GM21737 (cell line): ENCODE results near the gene SPRR2A.
"Not testable (repeated sequence)": the region's sequence is repeated elsewhere in the genome, so short reads cannot be mapped to it uniquely, and the experiment has no call there.

Experiments
- ATAC-seq: cut with Tn5 transposase; IDR thresholded peaks from one replicate; pipeline ENCODE4 v1.9.1; 2021; ENCODE audit warnings: mild to moderate bottlenecking, moderate library complexity; ENCODE audit not compliant: unreplicated experiment

SPRR2A gene

DNA sequence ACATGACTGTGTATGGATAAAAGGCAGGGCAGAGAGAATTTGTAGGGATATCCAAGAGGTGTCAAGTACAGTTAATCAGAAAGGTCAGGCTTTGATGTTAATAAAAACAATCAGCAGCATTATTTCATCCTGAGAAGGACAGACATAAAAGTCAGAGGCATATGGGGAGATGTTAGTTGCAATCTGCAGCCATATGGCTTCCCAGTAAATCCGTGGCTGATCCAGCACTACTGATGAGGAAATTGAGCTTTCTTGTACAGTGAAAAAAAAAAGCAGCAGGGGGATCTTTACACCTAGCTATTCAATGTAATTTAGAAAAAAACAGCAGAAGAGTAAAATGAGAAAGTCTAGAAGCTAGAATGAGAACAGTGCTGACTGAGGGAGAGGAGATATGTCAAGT lies 28.5 kb downstream of the SPRR2A start:
- ATAC-seq, result no peak

GRCh38 chr1:153025797-153026196 lies 31.5 kb downstream of the SPRR2A start:
- ATAC-seq, result no peak

- ATAC-seq, result no peak
Measured at GRCh38 chr1:153024413-153024812, 32.9 kb downstream of the SPRR2A start.

- ATAC-seq, result no peak
Measured at GRCh38 chr1:153023109-153023508, 34.2 kb downstream of the SPRR2A start.

- ATAC-seq, result not testable (repeated sequence)
Measured at GRCh38 chr1:153022340-153022739, 35.0 kb downstream of the SPRR2A start.

- ATAC-seq, result not testable (repeated sequence)
Measured at GRCh38 chr1:153021829-153022228, 35.5 kb downstream of the SPRR2A start.

DNA sequence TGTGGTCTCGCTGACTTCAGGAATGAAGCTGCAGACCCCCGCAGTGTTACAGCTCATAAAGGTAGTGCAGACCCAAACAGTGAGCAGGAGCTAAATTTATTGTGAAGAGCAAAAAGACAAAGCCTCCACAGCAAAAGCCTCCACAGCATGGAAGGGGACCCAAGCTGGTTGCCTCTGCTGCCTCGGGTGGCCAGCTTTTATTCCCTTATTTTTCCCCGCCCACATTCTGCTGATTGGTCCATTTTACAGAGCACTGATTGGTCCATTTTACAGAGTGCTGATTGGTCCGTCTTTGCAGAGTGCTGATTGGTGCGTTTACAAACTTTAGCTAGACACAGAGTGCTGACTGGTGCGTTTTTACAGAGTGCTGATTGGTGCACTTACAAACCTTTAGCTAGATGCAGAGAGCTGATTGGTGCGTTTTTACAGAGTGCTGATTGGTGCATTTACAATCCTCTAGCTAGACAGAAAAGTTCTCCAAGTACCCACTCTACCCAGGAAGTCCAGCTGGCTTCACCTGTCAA lies 46.0 kb downstream of the SPRR2A start:
- ATAC-seq, result not testable (repeated sequence)
